ENCODE data around the gene IL21.

DNA sequence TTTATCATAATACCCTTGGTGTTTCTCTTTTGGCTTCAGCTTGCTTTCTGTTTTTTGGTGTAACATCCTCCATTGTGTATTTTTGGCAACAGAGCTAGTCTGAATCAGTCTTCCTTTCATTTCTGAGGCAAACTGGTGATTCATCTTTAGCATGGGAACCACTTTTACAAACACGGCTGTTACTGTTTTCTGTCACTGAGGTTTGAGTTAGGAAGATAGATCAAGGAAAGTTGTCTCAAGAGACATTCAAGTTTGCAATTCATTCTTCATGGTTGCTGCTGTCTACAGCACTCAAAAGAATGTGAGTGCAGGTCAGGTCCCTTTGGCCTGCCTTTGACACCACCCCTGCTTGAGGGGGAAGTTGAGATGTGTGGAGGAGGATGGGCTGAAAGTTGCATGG is 36.3 kb downstream of the IL21 start:
- TF ChIP-seq U2AF2 (IDR thresholded peaks at IDR 0.05; ENCODE audit: low read depth, low read length) (no peak), ATRX (CRISPR knock-in tag; IDR thresholded peaks at IDR 0.05; ENCODE audit: borderline replicate concordance) (no peak), ETV6 (CRISPR knock-in tag; conservative IDR thresholded peaks at IDR 0.05) (no peak), ZKSCAN1 (IDR thresholded peaks at IDR 0.05; ENCODE audit: low read length) (no peak), NFE2L1 (CRISPR knock-in tag; IDR thresholded peaks at IDR 0.05; ENCODE audit: borderline replicate concordance) (no peak)
